Measurements from ENCODE around the gene USP33. TPM values are rescaled to one million over a fixed set of nuclear protein-coding genes. Genes with fewer than 3 reads are reported as not detected.

USP33 gene
- total and polyA plus RNA-seq, 2 of the 8 experiments (the other 6 are each of a cell fraction or from before 2014, with no cell fraction given) = 20.0 to 55.5 TPM

- TF ChIP-seq CTBP2 (IDR thresholded peaks at IDR 0.05; ENCODE audit: borderline replicate concordance, insufficient read depth, insufficient read length, low read length) = no peak
- no peak for TF ChIP-seq POLR2AphosphoS5 (IDR thresholded peaks at IDR 0.05; ENCODE audit: low read depth, low read length)
These were observed 94.6 kb downstream of the USP33 start (continued) for GRCh38 chr1:77664939-77665516.

Measured in H1 (cell line).